ENCODE measurements around the gene TARBP1.
"Not testable (repeated sequence)": the region's sequence is repeated elsewhere in the genome, so short reads cannot be mapped to it uniquely, and the experiment has no call there.

Gene TARBP1, protein sequence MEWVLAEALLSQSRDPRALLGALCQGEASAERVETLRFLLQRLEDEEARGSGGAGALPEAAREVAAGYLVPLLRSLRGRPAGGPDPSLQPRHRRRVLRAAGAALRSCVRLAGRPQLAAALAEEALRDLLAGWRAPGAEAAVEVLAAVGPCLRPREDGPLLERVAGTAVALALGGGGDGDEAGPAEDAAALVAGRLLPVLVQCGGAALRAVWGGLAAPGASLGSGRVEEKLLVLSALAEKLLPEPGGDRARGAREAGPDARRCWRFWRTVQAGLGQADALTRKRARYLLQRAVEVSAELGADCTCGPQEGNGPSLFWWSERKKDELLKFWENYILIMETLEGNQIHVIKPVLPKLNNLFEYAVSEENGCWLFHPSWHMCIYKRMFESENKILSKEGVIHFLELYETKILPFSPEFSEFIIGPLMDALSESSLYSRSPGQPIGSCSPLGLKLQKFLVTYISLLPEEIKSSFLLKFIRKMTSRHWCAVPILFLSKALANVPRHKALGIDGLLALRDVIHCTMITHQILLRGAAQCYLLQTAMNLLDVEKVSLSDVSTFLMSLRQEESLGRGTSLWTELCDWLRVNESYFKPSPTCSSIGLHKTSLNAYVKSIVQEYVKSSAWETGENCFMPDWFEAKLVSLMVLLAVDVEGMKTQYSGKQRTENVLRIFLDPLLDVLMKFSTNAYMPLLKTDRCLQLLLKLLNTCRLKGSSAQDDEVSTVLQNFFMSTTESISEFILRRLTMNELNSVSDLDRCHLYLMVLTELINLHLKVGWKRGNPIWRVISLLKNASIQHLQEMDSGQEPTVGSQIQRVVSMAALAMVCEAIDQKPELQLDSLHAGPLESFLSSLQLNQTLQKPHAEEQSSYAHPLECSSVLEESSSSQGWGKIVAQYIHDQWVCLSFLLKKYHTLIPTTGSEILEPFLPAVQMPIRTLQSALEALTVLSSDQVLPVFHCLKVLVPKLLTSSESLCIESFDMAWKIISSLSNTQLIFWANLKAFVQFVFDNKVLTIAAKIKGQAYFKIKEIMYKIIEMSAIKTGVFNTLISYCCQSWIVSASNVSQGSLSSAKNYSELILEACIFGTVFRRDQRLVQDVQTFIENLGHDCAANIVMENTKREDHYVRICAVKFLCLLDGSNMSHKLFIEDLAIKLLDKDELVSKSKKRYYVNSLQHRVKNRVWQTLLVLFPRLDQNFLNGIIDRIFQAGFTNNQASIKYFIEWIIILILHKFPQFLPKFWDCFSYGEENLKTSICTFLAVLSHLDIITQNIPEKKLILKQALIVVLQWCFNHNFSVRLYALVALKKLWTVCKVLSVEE (N-terminal part only)

DNA sequence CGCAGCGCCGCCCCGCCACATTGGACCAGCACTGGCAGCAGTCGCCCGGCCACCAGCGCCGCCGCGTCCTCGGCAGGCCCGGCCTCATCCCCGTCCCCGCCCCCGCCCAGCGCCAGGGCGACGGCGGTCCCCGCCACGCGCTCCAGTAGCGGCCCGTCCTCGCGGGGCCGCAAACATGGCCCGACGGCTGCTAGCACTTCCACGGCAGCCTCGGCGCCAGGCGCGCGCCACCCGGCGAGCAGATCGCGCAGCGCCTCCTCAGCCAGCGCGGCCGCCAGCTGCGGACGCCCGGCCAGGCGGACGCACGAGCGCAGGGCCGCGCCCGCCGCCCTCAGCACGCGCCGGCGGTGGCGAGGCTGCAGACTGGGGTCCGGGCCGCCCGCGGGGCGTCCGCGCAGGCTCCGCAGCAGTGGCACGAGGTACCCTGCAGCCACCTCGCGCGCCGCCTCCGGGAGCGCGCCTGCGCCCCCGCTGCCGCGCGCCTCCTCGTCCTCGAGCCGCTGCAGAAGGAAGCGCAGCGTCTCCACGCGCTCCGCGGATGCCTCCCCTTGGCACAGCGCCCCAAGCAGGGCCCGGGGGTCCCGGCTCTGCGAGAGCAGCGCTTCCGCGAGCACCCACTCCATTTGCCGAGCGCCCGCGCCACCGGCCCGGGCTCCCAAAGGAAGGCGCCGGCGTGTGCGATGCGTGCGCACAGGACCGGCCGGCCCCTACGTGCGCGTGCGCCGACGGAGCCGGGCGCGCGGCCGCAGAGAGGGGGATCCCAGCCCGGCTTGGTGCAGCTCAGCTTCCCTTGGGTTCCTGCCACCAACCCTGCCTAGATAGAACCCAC is at the start of gene TARBP1:
Gene TARBP1 (minus strand): TSS at position 699 of the 829 bp plus-strand sequence. CDS start 76 bp downstream, at position 623.
- no peak for FAIRE-seq

DNA sequence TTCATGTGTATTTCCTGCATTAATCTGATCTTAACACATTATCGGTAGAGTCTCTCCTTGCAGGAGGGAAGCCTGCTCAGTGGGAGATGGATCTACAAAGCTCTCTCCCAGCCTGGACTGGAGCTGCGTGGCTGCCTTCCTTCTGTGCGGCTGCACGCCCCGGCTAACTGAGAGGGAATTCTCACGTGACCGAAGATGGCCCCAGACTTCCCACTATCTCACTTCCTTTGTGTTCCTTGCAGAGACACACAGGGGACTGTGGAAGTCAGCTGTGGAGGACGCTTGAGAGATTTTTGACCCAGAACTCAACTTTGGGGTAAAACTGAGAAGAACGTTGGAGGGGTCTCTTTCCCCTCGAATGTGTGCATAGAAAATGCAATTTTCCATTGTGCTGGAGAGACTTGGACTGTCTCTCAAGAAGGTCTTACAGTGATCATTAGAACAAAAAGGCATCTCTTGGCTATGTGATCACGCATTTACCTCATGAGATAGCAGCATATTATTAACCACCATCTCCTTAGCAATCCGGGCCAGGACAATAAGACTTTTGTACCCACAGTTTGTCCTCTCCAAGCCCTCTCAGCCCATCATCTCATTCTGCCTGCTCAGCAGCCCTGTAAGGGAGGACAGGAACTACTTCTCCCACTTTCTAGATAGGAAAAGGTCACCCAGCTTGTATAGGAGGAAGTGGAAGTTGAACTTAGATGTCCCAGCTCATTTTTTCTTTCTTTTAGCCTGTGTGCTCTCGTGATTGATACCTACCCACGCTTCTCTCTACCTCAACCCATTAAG is 49.3 kb upstream of the TARBP1 start:
- FAIRE-seq = no peak

DNA sequence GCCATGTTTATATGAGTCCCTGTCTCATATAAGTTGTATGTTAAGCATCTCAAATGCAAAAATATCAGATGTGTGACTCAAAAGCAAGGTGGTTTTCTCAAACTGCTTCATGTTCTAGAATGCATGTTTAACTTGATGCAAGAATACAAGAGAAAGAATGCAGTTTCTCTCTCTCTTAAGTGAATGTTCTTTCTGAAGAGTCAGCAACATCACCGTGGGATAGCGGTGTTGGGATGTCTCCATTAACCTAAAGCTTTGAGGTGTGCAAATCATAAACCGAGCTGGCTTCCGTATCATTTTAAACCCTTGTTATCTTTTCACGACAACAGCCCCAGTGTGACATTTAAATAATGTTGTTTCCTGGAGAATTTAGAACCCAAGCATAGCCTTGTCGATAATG is 48.4 kb upstream of the TARBP1 start:
- FAIRE-seq = no peak

DNA sequence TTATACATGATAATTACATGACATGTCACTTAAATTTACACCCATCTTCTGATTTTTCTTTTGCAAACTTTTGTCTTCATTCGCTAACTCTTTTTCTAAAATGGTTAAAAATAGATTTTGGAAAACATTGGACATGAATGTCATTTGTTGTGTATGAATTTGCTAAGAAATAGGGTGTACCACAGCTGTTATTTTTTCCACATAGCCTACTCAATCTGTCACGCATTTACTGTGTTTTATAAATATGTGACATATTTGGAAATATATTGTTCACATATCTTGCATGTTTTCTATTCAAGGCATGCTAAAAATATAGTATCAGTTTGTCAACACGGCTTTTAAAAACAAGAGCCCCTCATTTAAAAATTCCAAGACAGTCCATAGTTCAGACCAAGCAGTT is 47.9 kb upstream of the TARBP1 start:
- FAIRE-seq = no peak

DNA sequence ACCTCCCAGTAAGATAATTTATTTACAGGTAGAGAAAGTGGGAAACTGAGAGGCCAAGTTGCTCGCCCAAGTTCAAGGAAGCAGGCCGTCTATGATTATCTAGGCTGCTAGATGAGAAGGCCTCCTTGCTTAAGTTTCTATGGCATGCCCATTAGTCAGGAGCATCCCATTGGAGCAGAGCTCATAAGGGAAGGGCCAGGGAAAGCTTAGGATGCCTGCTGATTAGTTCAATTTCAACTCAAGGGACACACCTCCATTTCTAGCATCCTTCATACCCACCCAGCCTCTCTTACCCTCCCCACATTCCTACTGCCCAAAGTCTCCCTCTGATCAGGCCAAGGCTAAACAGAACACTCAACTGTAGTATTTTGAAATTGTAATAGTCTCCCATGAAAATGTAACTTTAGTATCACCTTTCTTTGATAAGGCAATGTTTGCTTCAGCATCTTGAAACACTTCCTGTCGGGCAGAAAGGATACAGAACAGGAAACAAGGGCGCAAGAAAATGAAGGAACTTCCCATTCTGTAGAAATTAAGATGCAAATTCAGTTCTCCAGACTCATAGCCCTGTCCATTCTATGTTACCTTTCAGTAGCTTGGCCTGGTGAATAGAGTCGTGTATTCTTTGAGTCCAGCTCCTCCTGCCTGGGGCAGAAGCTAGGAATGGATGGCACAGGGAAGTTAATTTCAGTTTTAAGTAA is 46.3 kb upstream of the TARBP1 start:
- no peak for FAIRE-seq

DNA sequence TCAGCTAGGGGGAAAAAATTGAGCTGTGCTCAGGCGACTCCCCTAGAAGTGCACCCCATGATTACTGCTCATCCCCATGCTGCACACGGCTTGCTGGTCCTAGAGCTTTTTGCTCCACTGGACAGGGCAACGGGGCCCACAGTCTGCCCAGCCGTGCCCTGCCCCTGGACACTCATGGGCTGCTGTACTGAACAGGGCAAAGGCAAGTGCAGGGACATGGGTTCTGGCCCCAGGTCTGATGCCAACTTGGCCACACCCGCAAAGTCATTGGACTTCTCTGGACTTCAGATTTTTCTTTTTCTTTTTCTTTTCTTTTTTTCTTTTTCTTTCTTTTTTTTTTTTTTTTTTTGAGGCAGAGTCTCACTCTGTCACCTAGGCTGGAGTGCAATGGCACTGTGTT is 42.9 kb upstream of the TARBP1 start:
- FAIRE-seq = no peak

DNA sequence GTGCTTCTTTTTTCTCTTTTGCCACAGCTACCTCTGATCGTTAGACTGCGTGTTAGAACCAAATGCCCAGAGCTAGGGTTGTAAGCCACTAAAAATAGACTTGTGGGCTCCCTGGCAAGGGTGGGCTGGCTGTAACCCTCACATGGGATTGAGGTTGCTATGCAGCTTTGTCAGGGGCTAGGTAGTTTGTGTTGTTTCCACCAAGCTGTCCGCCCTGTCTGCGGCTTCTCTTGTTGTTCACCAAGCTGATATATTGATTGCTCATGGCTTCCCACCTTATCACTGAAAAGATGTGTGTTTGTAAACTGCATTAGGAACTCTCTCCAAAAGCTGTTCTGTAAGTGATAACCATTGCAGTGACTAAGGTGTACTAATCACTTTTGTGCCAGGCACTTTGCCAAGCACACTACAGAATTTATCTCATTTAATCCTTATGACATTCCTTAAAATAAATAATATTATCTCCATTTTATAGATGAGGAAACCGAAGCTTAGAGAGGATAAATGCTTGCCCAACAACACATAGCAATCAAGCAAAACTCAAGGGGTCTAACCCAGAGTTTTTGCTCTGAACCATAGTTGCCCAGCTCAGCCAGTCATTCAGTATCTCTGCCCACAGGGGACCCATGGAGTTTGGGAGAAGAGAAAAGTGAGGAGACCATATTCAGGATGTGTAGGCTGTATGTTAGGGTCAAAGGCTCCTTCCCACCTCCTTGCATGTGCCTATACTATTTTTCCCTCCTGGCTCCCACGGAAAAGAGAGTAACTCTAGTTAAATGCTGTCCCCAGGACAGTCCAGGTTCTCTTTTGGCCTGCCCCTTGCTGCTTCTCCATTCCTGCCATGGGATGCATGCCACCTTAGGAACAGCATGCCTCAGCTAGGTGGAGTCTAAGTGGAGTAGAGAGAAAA is 42.2 kb upstream of the TARBP1 start:
- no peak for FAIRE-seq

DNA sequence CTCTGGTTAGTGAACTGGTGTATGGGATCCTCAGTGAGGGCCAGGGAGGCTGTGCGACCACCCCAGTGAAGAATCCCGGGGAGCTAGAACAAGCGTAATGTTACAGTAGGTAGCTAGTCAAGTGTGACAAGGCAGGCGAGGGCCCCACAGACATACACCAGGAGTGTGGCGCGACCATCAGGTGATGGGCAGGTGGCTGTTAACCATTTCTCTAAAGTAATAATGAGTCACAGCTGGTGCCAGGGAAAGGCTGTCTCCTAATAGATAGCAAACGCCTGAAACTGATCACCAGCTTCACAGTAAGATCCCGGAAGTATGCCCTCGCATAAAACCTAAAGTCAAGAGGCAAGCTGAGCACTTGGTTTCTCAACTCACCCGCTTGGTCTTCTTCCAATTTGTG is 40.5 kb upstream of the TARBP1 start:
- no peak for FAIRE-seq

DNA sequence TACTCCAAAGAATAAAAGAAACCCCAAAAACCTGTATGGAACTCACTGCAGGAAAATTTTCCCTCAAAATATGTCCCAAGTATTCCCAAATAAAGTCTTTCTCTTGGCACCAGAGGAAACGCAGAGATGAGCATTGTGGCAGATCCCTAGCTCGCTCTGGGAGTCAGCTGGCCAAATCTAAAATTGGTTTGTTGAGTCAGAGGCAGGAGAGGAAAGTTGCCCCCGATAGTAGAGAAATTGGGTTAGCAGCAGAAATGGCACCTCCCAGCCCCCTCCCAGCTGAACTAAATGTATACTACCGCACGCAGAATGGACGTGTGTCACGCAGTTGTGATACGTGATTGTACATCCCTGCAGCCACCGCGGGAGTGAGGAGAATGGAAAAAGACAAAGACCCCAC is 39.9 kb upstream of the TARBP1 start:
- no peak for FAIRE-seq

DNA sequence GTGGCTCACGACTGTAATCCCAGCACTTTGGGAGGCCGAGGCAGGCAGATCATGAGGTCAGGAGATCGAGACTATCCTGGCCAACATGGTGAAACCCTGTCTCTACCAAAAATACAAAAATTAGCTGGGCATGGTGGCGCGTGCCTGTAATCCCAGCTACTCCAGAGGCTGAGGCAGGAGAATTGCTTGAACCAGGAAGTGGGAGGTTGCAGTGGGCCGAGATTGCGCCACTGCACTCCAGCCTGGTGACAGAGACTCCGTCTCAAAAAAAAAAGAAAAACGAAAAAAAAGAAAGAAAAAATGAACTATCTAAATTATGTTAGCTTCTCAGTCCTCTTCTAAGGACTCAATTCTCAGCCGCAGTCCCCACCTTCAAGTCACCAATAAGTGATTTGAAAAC is 39.1 kb upstream of the TARBP1 start:
- not testable (repeated sequence) for FAIRE-seq

DNA sequence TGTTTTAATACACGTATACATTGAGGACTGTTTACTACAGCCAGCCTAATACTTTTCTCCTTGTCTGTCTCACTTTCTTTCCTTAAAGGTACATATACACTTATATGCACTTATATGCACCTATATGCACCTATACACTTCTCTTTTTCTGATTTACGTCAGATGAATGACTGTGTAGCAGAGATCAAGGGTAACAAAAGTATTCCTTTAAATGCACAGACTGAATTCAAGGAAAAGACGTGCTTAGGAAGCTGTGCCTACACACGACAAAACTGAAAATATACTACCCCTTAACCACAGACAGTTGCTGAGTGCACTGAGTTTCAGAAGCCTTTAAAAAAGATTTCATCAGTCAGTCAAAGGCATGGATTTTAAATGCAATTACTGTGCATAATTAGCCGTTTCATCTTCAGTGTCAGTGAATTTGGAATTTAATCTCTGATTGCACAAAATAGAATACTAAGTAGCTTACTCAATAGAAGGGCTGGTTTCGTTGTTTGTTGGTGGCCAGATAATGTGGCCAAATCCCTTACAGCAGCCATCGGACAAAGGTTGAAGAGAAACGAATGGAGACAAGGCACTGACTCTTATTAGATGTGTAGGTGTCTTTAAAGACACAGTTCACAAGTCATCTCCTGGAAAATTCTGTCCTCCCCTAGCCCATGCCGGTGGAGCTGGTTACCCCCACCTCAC is 38.3 kb upstream of the TARBP1 start:
- no peak for FAIRE-seq

DNA sequence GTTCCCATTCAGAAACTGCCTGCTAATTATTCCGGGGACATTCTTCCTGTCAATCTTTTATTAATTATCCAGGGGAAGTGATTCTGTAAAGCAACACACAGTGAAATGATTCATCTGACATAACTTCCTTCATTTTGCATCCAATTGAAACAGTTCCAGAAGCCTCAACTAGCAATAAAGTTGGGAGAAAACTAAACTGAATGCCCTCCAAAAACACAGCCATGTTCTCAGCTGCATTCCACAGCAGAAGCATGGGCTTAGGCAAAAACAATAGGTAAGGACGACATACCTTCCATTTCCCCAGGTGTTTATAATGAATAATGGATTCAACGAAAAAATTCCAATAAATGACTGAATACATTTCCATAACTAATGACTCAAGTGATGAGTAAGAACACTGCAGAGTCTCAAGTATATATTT is 36.9 kb upstream of the TARBP1 start:
- FAIRE-seq = no peak

DNA sequence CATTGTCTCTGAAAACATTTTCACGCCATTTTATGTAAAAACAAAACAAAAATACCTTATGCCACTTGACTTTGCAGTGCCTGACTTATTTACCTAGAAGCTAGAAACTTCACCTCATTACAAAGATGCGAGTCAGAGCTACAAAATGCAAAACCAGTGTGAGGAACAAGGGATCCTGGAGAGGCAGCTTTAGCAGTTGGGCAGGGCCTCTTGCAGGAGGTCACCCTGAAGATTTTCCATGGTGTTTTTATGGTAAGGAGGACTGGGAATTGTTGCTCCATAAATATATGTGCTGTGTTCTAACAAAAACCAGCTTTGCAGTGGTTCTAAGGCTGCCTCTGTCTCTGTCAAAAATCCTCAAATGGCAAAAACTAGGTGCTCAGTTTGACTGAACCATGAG is 36.4 kb upstream of the TARBP1 start:
- no peak for FAIRE-seq

DNA sequence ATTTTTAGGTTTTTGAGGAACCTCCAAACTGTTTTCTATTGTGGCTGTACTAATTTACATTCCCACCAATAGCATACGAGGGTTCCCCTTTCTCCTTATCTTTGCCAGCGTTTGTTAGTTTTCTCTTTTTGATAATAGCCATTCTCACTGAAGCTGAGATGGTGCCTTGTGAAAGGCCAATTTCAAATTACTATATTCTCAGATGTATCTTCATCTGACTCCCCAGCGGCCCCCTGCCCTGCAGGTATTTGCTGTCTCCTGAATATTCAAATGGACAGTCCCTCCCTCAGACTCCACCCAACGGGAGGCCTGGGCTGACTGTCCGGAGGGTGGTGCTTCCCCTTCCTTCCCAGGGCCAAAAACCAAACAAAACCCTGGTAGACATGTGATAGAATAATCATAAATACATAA is 33.5 kb upstream of the TARBP1 start:
- no peak for FAIRE-seq

DNA sequence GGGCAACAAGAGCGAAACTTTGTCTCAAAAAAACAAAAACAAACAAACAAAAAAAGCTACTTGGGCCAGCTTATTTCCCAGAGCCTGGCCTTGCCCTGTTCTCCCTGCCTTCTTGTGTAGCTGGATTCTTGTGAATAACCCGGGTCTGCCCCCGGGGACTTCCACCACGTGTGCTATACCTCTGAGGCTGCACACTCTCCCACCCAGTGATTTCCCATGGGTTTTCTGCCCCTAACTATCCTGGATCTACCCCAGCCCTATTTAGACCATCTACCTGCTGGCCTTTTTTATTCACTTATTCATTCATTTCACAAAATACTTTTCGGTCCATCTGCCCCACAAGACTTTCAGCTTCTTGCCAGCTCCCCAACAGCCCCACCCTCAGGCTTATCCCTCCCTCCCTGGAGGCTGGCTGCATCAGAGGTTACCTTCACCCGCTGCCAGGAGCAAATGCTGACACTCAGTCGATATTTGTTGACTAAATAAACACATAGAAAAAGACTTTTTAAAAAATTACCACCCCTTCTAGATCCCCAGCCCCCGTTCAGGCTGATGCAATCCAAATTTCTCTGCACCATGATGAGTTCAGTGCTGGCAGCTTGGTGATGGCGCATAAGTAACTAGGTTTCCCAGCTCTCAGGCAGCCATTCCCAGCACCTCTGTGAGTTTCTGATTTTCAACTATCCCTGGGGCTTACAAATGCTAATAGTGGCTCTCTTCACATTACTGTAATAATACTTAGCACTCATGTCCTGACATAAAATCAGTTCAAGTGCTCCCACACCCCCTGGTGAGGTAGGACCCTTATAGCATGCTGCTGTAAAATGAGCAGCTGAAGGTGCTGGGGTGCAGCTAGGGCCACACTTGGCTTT is 30.7 kb upstream of the TARBP1 start:
- no peak for FAIRE-seq

DNA sequence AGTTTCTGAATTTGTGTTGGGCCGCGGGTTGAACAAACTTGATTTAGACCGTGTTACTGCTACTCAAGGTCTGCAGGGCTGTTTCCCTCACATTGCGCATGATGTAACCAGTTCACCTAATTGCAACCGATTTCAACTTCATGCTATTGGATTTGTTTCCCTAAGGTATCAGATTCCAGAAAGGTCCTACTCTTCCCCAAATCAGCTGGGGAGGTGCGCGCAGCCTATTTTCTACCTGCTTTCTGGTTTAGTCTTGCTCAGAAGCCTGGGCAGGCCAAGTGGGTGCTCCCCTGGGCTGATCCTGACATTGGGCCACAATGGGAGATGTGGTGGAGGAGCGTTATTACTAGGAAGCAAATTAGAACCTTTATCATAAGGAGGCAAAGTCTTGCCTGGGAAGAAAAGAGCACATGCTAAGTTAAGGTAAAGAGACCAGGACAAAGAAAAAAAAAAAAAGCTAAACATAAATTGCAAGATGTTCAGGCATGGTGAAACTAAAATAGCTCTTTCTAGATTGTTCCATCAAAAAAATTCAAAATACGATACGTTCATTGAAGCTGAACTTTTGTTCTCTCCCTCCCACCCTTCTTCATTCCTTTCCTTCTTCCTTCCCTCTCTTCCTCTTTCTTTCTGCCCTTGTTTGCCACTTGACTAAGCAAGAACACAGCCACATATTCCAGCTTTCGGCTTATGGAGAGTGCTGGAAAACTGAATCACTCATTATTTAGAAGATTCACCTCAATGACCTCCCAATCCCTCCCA is 28.8 kb upstream of the TARBP1 start:
- no peak for FAIRE-seq

DNA sequence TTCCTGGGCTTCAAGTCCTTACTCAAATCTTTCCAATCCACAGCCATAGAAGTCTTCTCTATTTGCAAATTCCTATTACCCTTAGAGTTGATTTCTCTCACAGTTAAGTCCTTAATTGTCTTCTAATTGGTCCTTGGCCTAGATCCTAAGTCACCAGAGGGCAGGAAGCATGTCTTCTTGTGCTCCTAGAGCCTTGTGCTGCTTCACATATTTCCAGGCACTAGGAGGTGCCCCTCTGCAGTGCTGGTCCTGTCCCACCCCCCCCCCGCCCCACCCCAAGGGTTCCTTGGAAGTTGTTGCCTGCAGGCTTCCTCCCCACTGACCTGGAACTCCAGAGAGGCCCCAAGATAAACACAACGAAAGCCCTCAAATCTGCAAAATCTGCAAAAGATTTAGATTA is 28.1 kb upstream of the TARBP1 start:
- no peak for FAIRE-seq
